KMS-11 (cell line): ENCODE measurements around the gene TAF4.

Experiments used
- H2AFZ ChIP-seq: fragments of 200-600 bp; sonication (generic); 2 replicates; pipeline ENCODE4 v1.6.1; 2016; ENCODE audit warnings: antibody characterized with exemption, mixed run types, low read depth
- H3K27ac ChIP-seq: fragments of 200-600 bp; sonication (generic); 2 replicates; pipeline ENCODE4 v1.6.1; 2016; ENCODE audit warnings: mild to moderate bottlenecking, mixed run types
- H3K27me3 ChIP-seq: fragments of 200-600 bp; sonication (generic); 2 replicates; pipeline ENCODE4 v1.6.1; 2017; ENCODE audit warnings: mild to moderate bottlenecking, low read depth, mixed run types, moderate library complexity; ENCODE audit not compliant: insufficient read depth
- H3K36me3 ChIP-seq: fragments of 200-600 bp; sonication (generic); 2 replicates; pipeline ENCODE4 v1.6.1; 2017; ENCODE audit warnings: mild to moderate bottlenecking, mixed run types; ENCODE audit not compliant: insufficient read depth
- H3K4me1 ChIP-seq: fragments of 200-600 bp; sonication (generic); 2 replicates; pipeline ENCODE4 v1.6.1; 2016; ENCODE audit warnings: mild to moderate bottlenecking, low read depth, mixed run types; ENCODE audit not compliant: poor library complexity, severe bottlenecking
- H3K4me2 ChIP-seq: fragments of 200-600 bp; sonication (generic); 2 replicates; pipeline ENCODE4 v1.7.0; 2016; ENCODE audit warnings: mild to moderate bottlenecking, mixed run types
- H3K4me3 ChIP-seq: fragments of 200-600 bp; sonication (generic); IDR thresholded peaks from 2 replicates; pipeline ENCODE4 v1.6.1; 2017; ENCODE audit warnings: low read depth, low read length, mixed read lengths; ENCODE audit not compliant: insufficient read depth
- H3K79me2 ChIP-seq: fragments of 200-600 bp; sonication (generic); 2 replicates; pipeline ENCODE4 v1.6.1; 2016; ENCODE audit warnings: low read depth, mixed run types; ENCODE audit not compliant: insufficient read depth
- H3K9ac ChIP-seq: fragments of 200-600 bp; sonication (generic); 2 replicates; pipeline ENCODE4 v1.6.1; 2016; ENCODE audit warnings: mild to moderate bottlenecking, mixed run types
- H4K20me1 ChIP-seq: fragments of 200-600 bp; sonication (generic); 2 replicates; pipeline ENCODE4 v1.6.1; 2016; ENCODE audit warnings: mild to moderate bottlenecking, mixed run types; ENCODE audit not compliant: insufficient read depth
- CTCF ChIP-seq: fragments of 200-600 bp; sonication (generic); conservative IDR thresholded peaks from 2 replicates; pipeline ENCODE4 v1.6.1; 2017; ENCODE audit warnings: low read depth, mild to moderate bottlenecking, antibody characterized with exemption, low read length, moderate library complexity, mixed read lengths

Gene TAF4

GRCh38 chr20:62105592-62105991 lies 39.9 kb upstream of the TAF4 start:
- peaks cover 68% of the 10 kb centered on the region for H3K27me3 ChIP-seq
- H3K27ac ChIP-seq, result no peak overlapping the region
- H3K4me2 ChIP-seq, result no peak overlapping the region
- H3K36me3 ChIP-seq, result no peaks in the 10 kb centered on the region
- H3K4me1 ChIP-seq, result no peaks in the 10 kb centered on the region
- no peak for TF ChIP-seq CTCF
- no peak overlapping the region for H3K9ac ChIP-seq
- H3K4me3 ChIP-seq, result no peak overlapping the region
- H4K20me1 ChIP-seq, result no peaks in the 10 kb centered on the region
- H3K79me2 ChIP-seq, result no peaks in the 10 kb centered on the region
- no peak overlapping the region for H2AFZ ChIP-seq

GRCh38 chr20:62104791-62105345 lies 39.2 kb upstream of the TAF4 start:
- Histone ChIP-seq H2AFZ (no peak overlapping the region), H3K79me2 (no peaks in the 10 kb centered on the region), H3K4me2 (no peak overlapping the region), H3K36me3 (no peaks in the 10 kb centered on the region), H4K20me1 (no peaks in the 10 kb centered on the region), H3K27me3 (peaks cover 76% of the 10 kb centered on the region), H3K4me1 (no peaks in the 10 kb centered on the region), H3K9ac (no peak overlapping the region), H3K4me3 (no peak overlapping the region), H3K27ac (no peak overlapping the region)
- no peak for TF ChIP-seq CTCF

- no peaks in the 10 kb centered on the region for H4K20me1 ChIP-seq
- H3K27me3 ChIP-seq, result peaks cover 80% of the 10 kb centered on the region
- H3K4me3 ChIP-seq, result no peak overlapping the region
- no peak overlapping the region for H2AFZ ChIP-seq
- H3K4me2 ChIP-seq, result no peak overlapping the region
- no peak for TF ChIP-seq CTCF
- H3K9ac ChIP-seq, result no peak overlapping the region
- H3K4me1 ChIP-seq, result no peaks in the 10 kb centered on the region
- no peaks in the 10 kb centered on the region for H3K79me2 ChIP-seq
- H3K27ac ChIP-seq, result no peak overlapping the region
- H3K36me3 ChIP-seq, result no peaks in the 10 kb centered on the region
Observed at GRCh38 chr20:62104234-62104789, 38.6 kb upstream of the TAF4 start.

GRCh38 chr20:62103508-62104233 lies 38.0 kb upstream of the TAF4 start:
- Histone ChIP-seq H3K4me2 (no peak overlapping the region), H3K27ac (no peak overlapping the region), H3K4me3 (no peak overlapping the region), H3K79me2 (no peaks in the 10 kb centered on the region), H3K9ac (no peak overlapping the region), H3K36me3 (no peaks in the 10 kb centered on the region), H4K20me1 (no peaks in the 10 kb centered on the region), H3K4me1 (no peaks in the 10 kb centered on the region), H2AFZ (no peak overlapping the region), H3K27me3 (peaks cover 79% of the 10 kb centered on the region)
- TF ChIP-seq CTCF, result no peak
